Activated T-helper 1 cell treated with anti-CD3 and anti-CD28 coated beads, Interleukin-2, amount 50 U/mL, for 16 hours (primary cell): ENCODE results near the gene NPC1L1.

Source experiments
- DNase-seq, 2 donors: peaks; one replicate each; pipeline ENCODE4 v3.0.0-alpha.2; 2020; ENCODE audit warnings: low read depth in 1 of 2, low spot score in 1 of 2

NPC1L1 gene

GRCh38 chr7:44541028-44541869, at the start of gene NPC1L1:
Gene NPC1L1 (minus strand): TSS chr7:44541330. CDS start chr7:44541259, 71 bp downstream.
- DNase-seq: no peak

GRCh38 chr7:44590910-44591309, 49.8 kb upstream of the NPC1L1 start:
- DNase-seq: no peak

GRCh38 chr7:44587843-44588711, 46.9 kb upstream of the NPC1L1 start:
- peak in 1 of 2 donors; percentile 32 for DNase-seq

- DNase-seq: no peak
These were observed 42.2 kb upstream of the NPC1L1 start for GRCh38 chr7:44583146-44583865.

- peak; percentile 100 for DNase-seq
These were observed 40.9 kb upstream of the NPC1L1 start, which contains the start of gene TMED4 for GRCh38 chr7:44581879-44582603. Gene TMED4 (minus strand): TSS chr7:44582231. CDS start chr7:44582206, 25 bp downstream.

- peak; percentile 14 to 23 for DNase-seq
These were observed 40.1 kb upstream of the NPC1L1 start for GRCh38 chr7:44580945-44581878.

- no peak for DNase-seq
These were observed 35.1 kb upstream of the NPC1L1 start for GRCh38 chr7:44576228-44576627.

- DNase-seq: no peak
These were observed 33.9 kb upstream of the NPC1L1 start for GRCh38 chr7:44575054-44575453.

GRCh38 chr7:44574287-44574872, 33.2 kb upstream of the NPC1L1 start:
- no peak for DNase-seq

GRCh38 chr7:44573464-44574286, 32.5 kb upstream of the NPC1L1 start, which contains the start of gene DDX56:
Gene DDX56 (minus strand): TSS chr7:44573908. CDS start chr7:44573895, 13 bp downstream.
- peak; percentile 85 to 91 for DNase-seq

GRCh38 chr7:44572771-44573170, 31.6 kb upstream of the NPC1L1 start:
- DNase-seq: no peak

- DNase-seq: no peak
These were observed 28.8 kb upstream of the NPC1L1 start for GRCh38 chr7:44569959-44570358.

GRCh38 chr7:44568771-44569560, 27.8 kb upstream of the NPC1L1 start:
- no peak for DNase-seq

- no peak for DNase-seq
These were observed 26.8 kb upstream of the NPC1L1 start for GRCh38 chr7:44567884-44568283.

GRCh38 chr7:44566680-44567079, 25.6 kb upstream of the NPC1L1 start:
- no peak for DNase-seq

- no peak for DNase-seq
These were observed 24.8 kb upstream of the NPC1L1 start for GRCh38 chr7:44565795-44566559.
